ENCODE results near the gene FHL1. TPM values are rescaled to one million over a fixed set of nuclear protein-coding genes. Genes with fewer than 3 reads are reported as not detected.

The FHL1 gene
- total and polyA plus RNA-seq, 2 of the 4 experiments (the other 2 are of a cell fraction) = 69.4 to 72.9 TPM

DNA sequence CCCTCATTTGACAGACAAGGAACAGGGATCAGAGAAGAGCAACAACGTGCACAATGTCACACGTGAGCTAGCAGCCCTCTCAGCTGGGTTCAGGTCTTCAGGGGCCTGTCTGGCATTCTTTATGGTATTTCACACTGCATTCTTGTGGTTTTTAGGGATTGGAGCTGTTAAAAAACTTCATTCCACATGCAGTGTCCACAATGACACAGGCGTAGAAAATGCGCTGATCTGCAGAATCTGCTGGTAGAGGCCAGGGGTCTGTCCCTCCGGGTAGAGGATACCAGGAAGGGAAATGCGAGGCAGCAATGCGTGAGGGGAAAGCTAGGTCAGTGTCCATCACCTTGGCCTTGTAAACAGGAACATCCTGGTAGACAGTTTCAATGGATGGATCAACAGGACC lies 67.2 kb downstream of the FHL1 start:
- Histone ChIP-seq H3K4me1 (ENCODE audit: control insufficient read depth, insufficient read depth, low read length) (peaks cover 10% of the 10 kb centered on the region), H3K27me3 (ENCODE audit: control insufficient read depth, insufficient read depth, low read length) (no peaks in the 10 kb centered on the region; the same call in 1 of the 2 replicates), H2AK5ac (ENCODE audit: low read depth, low read length) (no peak overlapping the region), H4K20me1 (ENCODE audit: insufficient read depth, low read length) (no peaks in the 10 kb centered on the region; the same call in 1 of the 2 replicates), H2BK20ac (ENCODE audit: low read depth, low read length) (0 out of 2 replicates have a peak overlapping the region, but pooled peaks have one; percentile 23), H3K9me3 (ENCODE audit: control insufficient read depth, insufficient read depth, low read length) (no peaks in the 10 kb centered on the region), H3K79me1 (ENCODE audit: low read depth in 1 of 2, low read length in 2 of 2) (no peaks in the 10 kb centered on the region), H2BK15ac (ENCODE audit: low read depth, low read length) (0 out of 3 replicates have a peak overlapping the region, but pooled peaks have one; percentile 10), H2AFZ (replicated peaks; ENCODE audit: low read length, poor library complexity) (peak overlapping the region; percentile 58), H3K14ac (replicated peaks; ENCODE audit: low read depth, low read length) (no peak overlapping the region; the same call in 1 of the 2 replicates), H3K18ac (ENCODE audit: low read depth, low read length) (0 out of 2 replicates have a peak overlapping the region, but pooled peaks have one; percentile 4), H3K23ac (ENCODE audit: low read depth, low read length) (0 out of 2 replicates have a peak overlapping the region, but pooled peaks have one; percentile 17), H2BK5ac (ENCODE audit: low read depth, low read length, poor library complexity, severe bottlenecking) (peak overlapping the region; percentile 80), H3K27ac (ENCODE audit: insufficient read depth, low read length) (peak overlapping the region; percentile 67; the same call in 1 of the 2 replicates), H2AK9ac (replicated peaks; ENCODE audit: low read depth, low read length, poor library complexity) (peak overlapping the region; percentile 17), H4K8ac (ENCODE audit: low read depth in 2 of 2, low read length in 2 of 2) (peak overlapping the region in 1 of 2 experiments; percentile 44; a peak in 2 of 4 replicates), H3K4me3 (ENCODE audit: insufficient read depth, low read depth, low read length) (no peak overlapping the region), H3K56ac (ENCODE audit: extremely low read depth, insufficient read depth, low read length) (no peak overlapping the region), H3K9me1 (ENCODE audit: insufficient read depth, low read length) (peaks cover 10% of the 10 kb centered on the region), H3K4me2 (ENCODE audit: low read depth, low read length) (peak overlapping the region; percentile 25), H4K5ac (ENCODE audit: low read depth, low read length) (no peak overlapping the region), H3K36me3 (ENCODE audit: control insufficient read depth, insufficient read depth, low read length) (peaks cover 10% of the 10 kb centered on the region), H4K91ac (ENCODE audit: insufficient read depth, low read depth, low read length) (peak overlapping the region; percentile 81; the same call in 1 of the 2 replicates), H3K4ac (ENCODE audit: low read depth, low read length) (no peak overlapping the region), H2BK120ac (ENCODE audit: low read depth, low read length) (peak overlapping the region; percentile 86), H3K9ac (ENCODE audit: low read depth, low read length) (no peak overlapping the region)
- POLR2A ChIA-PET (ENCODE audit: unreplicated experiment) = no interaction called here
- in situ Hi-C loops (cut with MboI; ENCODE audit: low sequenced_read_pairs) (no loop called here), intact Hi-C loops (cut with micrococcal nuclease) (loop anchor here (1.0 kb wide), 1 partner anchor 44 kb away; no protein-coding TSS in a partner anchor), dilution Hi-C loops (cut with HindIII; ENCODE audit: low sequenced_read_pairs, unreplicated experiment) (no loop called here)
- TF ChIP-seq MXI1 (IDR thresholded peaks at IDR 0.05; ENCODE audit: borderline replicate concordance, low read depth, low read length) (0 out of 2 replicates have a peak, but pooled peaks have one; percentile 16), BHLHE40 (IDR thresholded peaks at IDR 0.05; ENCODE audit: low read depth, low read length) (peak; percentile 89; the same call in 1 of the 2 replicates), MAFK (IDR thresholded peaks at IDR 0.05; ENCODE audit: low read depth, low read length) (peak; percentile 75), RAD21 (IDR thresholded peaks at IDR 0.05; ENCODE audit: low read length) (no peak), MAZ (IDR thresholded peaks at IDR 0.05; ENCODE audit: borderline replicate concordance, low read depth, low read length) (no peak), NFE2L2 (IDR thresholded peaks at IDR 0.05; ENCODE audit: low read depth, low read length) (no peak)
- TF ChIP-seq, protein P1, sequence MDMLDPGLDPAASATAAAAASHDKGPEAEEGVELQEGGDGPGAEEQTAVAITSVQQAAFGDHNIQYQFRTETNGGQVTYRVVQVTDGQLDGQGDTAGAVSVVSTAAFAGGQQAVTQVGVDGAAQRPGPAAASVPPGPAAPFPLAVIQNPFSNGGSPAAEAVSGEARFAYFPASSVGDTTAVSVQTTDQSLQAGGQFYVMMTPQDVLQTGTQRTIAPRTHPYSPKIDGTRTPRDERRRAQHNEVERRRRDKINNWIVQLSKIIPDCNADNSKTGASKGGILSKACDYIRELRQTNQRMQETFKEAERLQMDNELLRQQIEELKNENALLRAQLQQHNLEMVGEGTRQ (IDR thresholded peaks at IDR 0.05; ENCODE audit: low read depth, low read length) = peak; percentile 16; the same call in 1 of the 2 replicates
- TF ChIP-seq, protein P2, sequence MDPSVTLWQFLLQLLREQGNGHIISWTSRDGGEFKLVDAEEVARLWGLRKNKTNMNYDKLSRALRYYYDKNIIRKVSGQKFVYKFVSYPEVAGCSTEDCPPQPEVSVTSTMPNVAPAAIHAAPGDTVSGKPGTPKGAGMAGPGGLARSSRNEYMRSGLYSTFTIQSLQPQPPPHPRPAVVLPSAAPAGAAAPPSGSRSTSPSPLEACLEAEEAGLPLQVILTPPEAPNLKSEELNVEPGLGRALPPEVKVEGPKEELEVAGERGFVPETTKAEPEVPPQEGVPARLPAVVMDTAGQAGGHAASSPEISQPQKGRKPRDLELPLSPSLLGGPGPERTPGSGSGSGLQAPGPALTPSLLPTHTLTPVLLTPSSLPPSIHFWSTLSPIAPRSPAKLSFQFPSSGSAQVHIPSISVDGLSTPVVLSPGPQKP (IDR thresholded peaks at IDR 0.05; ENCODE audit: borderline replicate concordance, low read depth, low read length) = no peak
- whole genome bisulfite sequencing, 2 experiments (ENCODE audit: extremely low coverage in 2 of 2, insufficient read length in 1 of 2) = 60% methylated on average over 2 of the region's 7 CpGs; no CpG with 5 or more reads in 1 of the 2 experiments
- peak; percentile 83 for ATAC-seq (ENCODE audit: low read depth)
- DNase-seq = peak; percentile 75
- CTCF ChIA-PET = interaction anchor here (0.6 to 0.8 kb wide), 3 partner anchors 174 to 187 kb away, joined by 3 read pairs; no protein-coding TSS in a partner anchor
- no TSS peak for BruUV-seq (replicated peaks)
